ENCODE results near the gene PLSCR2. TPM values are rescaled to one million over a fixed set of nuclear protein-coding genes. Genes with fewer than 3 reads are reported as not detected.
"Not testable (repeated sequence)": the region's sequence is repeated elsewhere in the genome, so short reads cannot be mapped to it uniquely, and the experiment has no call there.

The PLSCR2 gene
- total RNA-seq, 1 experiment from 2014 or later, result 0.54 TPM

DNA sequence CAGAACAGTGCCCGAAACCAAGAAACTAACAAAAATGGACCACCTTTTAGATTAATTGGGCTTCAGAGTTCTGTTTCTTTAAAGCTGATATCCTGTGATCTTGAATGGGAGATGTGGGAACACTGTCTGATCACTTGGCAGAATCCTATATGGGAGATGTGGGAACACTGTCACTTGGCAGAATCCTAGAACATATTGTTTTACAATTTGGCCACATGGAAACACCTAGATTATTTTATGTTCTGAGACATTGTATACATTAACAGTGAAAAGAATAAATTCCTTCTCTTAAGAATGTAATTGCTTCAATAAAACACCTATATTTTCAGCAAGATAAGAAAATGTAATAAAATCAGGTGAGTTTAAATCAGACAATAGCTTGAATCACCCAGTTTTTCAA is 30.3 kb upstream of the PLSCR2 start:
- no peaks in the 10 kb centered on the region for H3K9me3 ChIP-seq (ENCODE audit: control insufficient read depth, insufficient read depth, low read depth, low read length)
- ChIA-PET POLR2A (interaction anchor here (0.7 kb wide), 2 partner anchors 7 to 13 kb away, joined by 14 to 16 read pairs; no protein-coding TSS in a partner anchor), CTCF (no interaction called here)
- intact Hi-C loops (cut with micrococcal nuclease; ENCODE audit: unreplicated experiment) (no loop called here), in situ Hi-C loops (cut with HindIII; ENCODE audit: low pct_unique_long_range_greater_than_20kb, low sequenced_read_pairs) (no loop called here)
- no peak overlapping the region for H3K4me3 ChIP-seq (ENCODE audit: low read depth in 2 of 2, low read length in 2 of 2)
- TF ChIP-seq, protein P1, sequence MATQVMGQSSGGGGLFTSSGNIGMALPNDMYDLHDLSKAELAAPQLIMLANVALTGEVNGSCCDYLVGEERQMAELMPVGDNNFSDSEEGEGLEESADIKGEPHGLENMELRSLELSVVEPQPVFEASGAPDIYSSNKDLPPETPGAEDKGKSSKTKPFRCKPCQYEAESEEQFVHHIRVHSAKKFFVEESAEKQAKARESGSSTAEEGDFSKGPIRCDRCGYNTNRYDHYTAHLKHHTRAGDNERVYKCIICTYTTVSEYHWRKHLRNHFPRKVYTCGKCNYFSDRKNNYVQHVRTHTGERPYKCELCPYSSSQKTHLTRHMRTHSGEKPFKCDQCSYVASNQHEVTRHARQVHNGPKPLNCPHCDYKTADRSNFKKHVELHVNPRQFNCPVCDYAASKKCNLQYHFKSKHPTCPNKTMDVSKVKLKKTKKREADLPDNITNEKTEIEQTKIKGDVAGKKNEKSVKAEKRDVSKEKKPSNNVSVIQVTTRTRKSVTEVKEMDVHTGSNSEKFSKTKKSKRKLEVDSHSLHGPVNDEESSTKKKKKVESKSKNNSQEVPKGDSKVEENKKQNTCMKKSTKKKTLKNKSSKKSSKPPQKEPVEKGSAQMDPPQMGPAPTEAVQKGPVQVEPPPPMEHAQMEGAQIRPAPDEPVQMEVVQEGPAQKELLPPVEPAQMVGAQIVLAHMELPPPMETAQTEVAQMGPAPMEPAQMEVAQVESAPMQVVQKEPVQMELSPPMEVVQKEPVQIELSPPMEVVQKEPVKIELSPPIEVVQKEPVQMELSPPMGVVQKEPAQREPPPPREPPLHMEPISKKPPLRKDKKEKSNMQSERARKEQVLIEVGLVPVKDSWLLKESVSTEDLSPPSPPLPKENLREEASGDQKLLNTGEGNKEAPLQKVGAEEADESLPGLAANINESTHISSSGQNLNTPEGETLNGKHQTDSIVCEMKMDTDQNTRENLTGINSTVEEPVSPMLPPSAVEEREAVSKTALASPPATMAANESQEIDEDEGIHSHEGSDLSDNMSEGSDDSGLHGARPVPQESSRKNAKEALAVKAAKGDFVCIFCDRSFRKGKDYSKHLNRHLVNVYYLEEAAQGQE (IDR thresholded peaks at IDR 0.05; ENCODE audit: insufficient read depth in 1 of 2, low read depth in 2 of 2, low read length in 1 of 2), result no peak
- TF ChIP-seq SIN3A (IDR thresholded peaks at IDR 0.05; ENCODE audit: borderline replicate concordance, insufficient read depth, low read depth, low read length), result no peak
- TF ChIP-seq TCF7L2 (IDR thresholded peaks at IDR 0.05; ENCODE audit: low read depth, low read length), result no peak
- TF ChIP-seq, protein P2, sequence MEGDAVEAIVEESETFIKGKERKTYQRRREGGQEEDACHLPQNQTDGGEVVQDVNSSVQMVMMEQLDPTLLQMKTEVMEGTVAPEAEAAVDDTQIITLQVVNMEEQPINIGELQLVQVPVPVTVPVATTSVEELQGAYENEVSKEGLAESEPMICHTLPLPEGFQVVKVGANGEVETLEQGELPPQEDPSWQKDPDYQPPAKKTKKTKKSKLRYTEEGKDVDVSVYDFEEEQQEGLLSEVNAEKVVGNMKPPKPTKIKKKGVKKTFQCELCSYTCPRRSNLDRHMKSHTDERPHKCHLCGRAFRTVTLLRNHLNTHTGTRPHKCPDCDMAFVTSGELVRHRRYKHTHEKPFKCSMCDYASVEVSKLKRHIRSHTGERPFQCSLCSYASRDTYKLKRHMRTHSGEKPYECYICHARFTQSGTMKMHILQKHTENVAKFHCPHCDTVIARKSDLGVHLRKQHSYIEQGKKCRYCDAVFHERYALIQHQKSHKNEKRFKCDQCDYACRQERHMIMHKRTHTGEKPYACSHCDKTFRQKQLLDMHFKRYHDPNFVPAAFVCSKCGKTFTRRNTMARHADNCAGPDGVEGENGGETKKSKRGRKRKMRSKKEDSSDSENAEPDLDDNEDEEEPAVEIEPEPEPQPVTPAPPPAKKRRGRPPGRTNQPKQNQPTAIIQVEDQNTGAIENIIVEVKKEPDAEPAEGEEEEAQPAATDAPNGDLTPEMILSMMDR (IDR thresholded peaks at IDR 0.05), result no peak
- TF ChIP-seq POLR2AphosphoS5 (IDR thresholded peaks at IDR 0.05; ENCODE audit: low read depth, low read length), result no peak
- no peaks in the 10 kb centered on the region for H3K27me3 ChIP-seq (ENCODE audit: control insufficient read depth, insufficient read depth, low read length)
- 0 out of 2 replicates have a peak overlapping the region, but pooled peaks have one; percentile 6 for H3K27ac ChIP-seq (ENCODE audit: low read length)
- ATAC-seq (no peak), DNase-seq (ENCODE audit: low read depth, low spot score) (no peak)
- BruUV-seq (replicated peaks), result no TSS peak
- peaks cover 7% of the 10 kb centered on the region; the same call in 1 of the 2 replicates for H3K4me1 ChIP-seq (ENCODE audit: control insufficient read depth, insufficient read depth, low read length)
- H3K36me3 ChIP-seq (ENCODE audit: control insufficient read depth, insufficient read depth, low read length), result no peaks in the 10 kb centered on the region

DNA sequence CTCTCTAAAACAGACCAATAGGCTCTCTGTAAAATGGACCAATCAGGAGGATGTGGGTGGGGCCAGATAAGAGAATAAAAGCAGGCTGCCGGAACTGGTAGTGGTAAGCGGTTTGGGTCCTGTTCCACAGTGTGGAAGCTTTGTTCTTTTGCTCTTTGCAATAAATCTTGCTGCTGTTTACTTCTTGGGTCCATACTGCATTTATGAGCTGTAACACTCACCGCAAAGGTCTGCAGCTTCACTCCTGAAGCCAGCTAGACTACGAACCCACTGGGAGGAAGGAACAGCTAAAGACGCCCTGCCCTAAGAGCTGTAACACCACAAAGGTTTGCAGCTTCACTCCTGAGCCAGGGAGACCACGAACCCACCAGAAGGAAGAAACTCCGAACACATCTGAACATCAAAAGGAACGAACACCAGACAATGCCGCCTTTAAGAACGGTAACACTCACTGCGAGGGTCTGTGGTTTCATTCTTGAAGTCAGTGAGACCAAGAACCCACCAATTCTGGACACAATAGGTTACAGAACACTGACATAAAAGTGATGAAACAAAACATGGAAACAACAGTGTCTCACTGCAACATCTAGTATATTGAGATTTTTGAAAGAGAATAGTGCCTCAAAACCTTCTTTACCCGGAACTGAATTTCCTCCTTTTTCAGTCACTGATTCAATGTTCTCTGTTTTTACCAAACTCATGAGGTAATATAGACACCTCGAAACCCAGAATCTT is 28.8 kb upstream of the PLSCR2 start:
- no peak for ATAC-seq
- in situ Hi-C loops (cut with HindIII; ENCODE audit: low pct_unique_long_range_greater_than_20kb, low sequenced_read_pairs), result no loop called here
- no TSS peak for BruUV-seq (replicated peaks)
- intact Hi-C loops (cut with micrococcal nuclease; ENCODE audit: unreplicated experiment), result no loop called here
- ChIA-PET POLR2A (no interaction called here), CTCF (no interaction called here)
- Histone ChIP-seq H3K27me3 (ENCODE audit: control insufficient read depth, insufficient read depth, low read length) (no peaks in the 10 kb centered on the region), H3K36me3 (ENCODE audit: control insufficient read depth, insufficient read depth, low read length) (no peaks in the 10 kb centered on the region), H3K9me3 (ENCODE audit: control insufficient read depth, insufficient read depth, low read depth, low read length) (no peaks in the 10 kb centered on the region), H3K27ac (ENCODE audit: low read length) (no peak overlapping the region), H3K4me3 (ENCODE audit: low read depth in 2 of 2, low read length in 2 of 2) (no peak overlapping the region), H3K4me1 (ENCODE audit: control insufficient read depth, insufficient read depth, low read length) (peaks cover 2% of the 10 kb centered on the region; the same call in 1 of the 2 replicates)
- no peak for DNase-seq (ENCODE audit: low read depth, low spot score)
- TF ChIP-seq SIN3A (IDR thresholded peaks at IDR 0.05; ENCODE audit: borderline replicate concordance, insufficient read depth, low read depth, low read length) (no peak), POLR2AphosphoS5 (IDR thresholded peaks at IDR 0.05; ENCODE audit: low read depth, low read length) (no peak), TCF7L2 (IDR thresholded peaks at IDR 0.05; ENCODE audit: low read depth, low read length) (no peak)
- TF ChIP-seq, protein P2 (IDR thresholded peaks at IDR 0.05), result no peak
- TF ChIP-seq, protein P1 (IDR thresholded peaks at IDR 0.05; ENCODE audit: insufficient read depth in 1 of 2, low read depth in 2 of 2, low read length in 1 of 2), result no peak

DNA sequence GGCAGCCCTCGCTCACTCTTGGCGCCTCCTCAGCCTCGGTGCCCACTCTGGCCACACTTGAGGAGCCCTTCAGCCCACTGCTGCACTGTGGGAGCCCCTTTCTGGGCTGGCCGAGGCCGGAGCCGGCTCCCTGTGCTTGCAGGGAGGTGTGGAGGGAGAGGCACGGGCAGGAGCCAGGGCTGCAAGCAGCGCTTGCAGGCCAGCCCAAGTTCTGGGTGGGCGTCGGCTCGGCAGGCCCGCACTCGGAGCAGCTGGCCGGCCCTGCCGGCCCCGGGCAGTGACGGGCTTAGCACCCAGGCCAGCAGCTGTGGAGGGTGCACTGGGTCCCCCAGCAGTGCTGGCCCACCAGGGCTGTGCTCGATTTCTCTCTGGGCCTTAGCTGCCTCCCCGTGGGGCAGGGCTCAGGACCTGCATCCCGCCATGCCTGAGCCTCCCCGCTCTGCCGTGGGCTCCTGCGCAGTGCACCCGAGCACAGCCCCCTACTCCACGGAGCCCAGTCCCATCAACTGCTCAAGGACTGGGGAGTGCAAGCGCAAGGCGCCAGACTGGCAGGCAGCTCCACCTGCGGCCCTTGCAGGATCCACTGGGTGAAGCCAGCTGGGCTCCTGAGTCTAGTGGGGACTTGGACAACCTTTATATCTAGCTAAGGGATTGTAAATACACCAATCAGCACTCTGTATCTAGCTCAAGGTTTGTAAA is 27.9 kb upstream of the PLSCR2 start:
- H3K27me3 ChIP-seq (ENCODE audit: control insufficient read depth, insufficient read depth, low read length); H3K27ac ChIP-seq (ENCODE audit: low read length); H3K36me3 ChIP-seq (ENCODE audit: control insufficient read depth, insufficient read depth, low read length); ATAC-seq; H3K9me3 ChIP-seq (ENCODE audit: control insufficient read depth, insufficient read depth, low read depth, low read length); DNase-seq (ENCODE audit: low read depth, low spot score); POLR2A ChIA-PET; CTCF ChIA-PET; intact Hi-C loops (cut with micrococcal nuclease; ENCODE audit: unreplicated experiment); H3K4me1 ChIP-seq (ENCODE audit: control insufficient read depth, insufficient read depth, low read length); in situ Hi-C loops (cut with HindIII; ENCODE audit: low pct_unique_long_range_greater_than_20kb, low sequenced_read_pairs); H3K4me3 ChIP-seq (ENCODE audit: low read depth in 2 of 2, low read length in 2 of 2); BruUV-seq (replicated peaks): not testable (repeated sequence)
